ENCODE data around the gene NPM3.

GRCh38 chr10:101766306-101766705 is 16.9 kb downstream of the NPM3 start:
- TF ChIP-seq CTCF (IDR thresholded peaks at IDR 0.05): no peak
- no peak for TF ChIP-seq POLR2A (IDR thresholded peaks at IDR 0.05)
- TF ChIP-seq POLR2AphosphoS5 (IDR thresholded peaks at IDR 0.05): no peak
- TF ChIP-seq EP300 (IDR thresholded peaks at IDR 0.05): no peak
